GM15510 (cell line): ENCODE data around the gene TIGD3.

Source experiments
- POLR2A ChIP-seq: IDR thresholded peaks from 3 replicates; pipeline ENCODE4 v1.6.1; 2011; ENCODE audit warnings: borderline replicate concordance; ENCODE audit not compliant: insufficient read length; ENCODE audit errors: extremely low read depth

Gene TIGD3

GRCh38 chr11:65377036-65377435 is 22.5 kb downstream of the TIGD3 start:
- no peak for TF ChIP-seq POLR2A

- no peak for TF ChIP-seq POLR2A
Measured at GRCh38 chr11:65377777-65378176, 23.2 kb downstream of the TIGD3 start.

DNA sequence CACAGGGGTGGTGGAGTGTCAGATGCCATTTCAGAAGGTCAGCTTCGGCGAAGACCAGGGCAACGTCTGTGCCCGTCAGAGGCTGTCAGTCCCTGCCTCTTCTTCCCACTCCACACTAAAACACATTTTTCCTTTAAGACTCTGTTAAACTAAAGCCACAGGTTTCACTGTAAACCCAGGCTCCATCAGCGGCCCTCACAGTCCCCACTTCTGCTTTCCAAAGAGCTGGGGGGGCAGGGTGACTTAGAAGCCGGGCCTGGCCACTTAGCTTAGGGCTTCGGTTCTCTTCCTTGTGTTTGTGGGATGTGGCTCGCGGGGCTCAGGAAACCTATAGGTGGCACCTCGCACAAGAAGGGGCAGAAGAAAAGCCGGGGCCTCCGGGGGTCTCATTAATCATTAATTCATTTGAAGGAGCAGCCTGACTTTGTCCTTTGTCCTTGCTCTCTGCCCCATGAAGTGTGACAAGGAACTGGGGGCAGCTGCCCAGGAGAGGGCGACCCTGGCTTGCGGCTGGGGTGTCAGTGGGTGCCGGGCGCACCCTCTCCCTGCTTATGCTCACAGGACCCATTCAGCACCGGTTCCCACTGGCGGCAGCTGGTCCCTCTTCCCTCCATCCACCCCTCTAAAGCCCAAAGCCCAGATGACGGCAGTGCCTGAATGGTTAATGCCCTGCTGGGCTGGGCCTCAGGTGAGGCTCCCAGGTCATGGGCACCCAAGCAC is 23.8 kb downstream of the TIGD3 start:
- no peak for TF ChIP-seq POLR2A

- TF ChIP-seq POLR2A: no peak
Measured at GRCh38 chr11:65378928-65379638, 24.5 kb downstream of the TIGD3 start.

DNA sequence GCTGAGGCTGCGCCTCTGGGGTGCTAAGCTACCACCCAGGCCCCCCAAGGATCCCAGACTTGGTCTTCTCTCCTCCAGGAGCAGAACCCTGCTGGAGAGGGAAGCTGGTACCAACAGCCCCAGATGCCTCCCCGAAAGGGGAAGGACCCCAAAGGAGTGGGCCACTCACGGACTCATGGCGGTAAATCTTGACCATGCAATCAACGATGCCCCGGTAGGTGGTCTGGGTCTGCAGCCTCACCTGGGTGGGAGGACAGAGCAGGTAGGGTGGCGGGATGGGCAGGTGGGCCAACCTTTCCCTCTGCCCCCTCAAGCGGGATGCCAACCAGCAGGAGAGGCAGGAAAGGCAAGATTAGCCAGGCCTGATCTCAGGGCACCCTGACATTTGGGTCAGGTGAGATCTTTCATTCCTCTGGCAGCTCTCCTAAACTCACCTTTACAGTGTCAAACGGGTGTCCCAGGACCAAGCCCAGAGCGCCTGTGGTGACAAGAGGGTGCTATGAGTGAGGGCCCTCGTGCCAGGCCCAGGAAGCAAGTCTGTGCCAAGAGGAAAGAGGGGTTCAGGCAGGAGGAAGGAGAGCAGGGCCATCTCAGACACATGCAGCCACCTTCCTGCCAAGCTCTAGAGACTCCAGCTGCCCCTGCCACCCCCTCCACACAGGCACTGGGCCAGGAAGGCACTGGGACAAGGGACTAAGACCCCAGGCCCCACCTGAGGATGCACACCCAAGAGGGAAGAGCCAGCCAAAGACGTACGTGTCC is 25.3 kb downstream of the TIGD3 start:
- TF ChIP-seq POLR2A: no peak

- no peak for TF ChIP-seq POLR2A
Measured at GRCh38 chr11:65380460-65381119, 26.0 kb downstream of the TIGD3 start.

DNA sequence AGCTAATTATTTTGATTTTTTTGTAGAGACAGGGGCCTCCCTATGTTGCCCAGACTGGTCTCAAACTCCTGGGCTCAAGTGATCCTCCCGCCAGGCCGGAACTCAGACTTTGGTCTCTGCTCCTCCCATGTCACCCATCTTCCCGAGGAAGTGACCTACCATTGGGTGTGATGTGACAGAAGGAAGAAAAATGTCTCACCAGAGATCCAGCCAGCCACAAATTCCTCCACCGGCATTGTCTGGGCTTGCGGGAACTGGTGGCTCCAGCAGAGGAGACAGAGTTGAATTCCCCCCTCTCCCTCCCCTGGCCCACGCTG is 27.1 kb downstream of the TIGD3 start:
- no peak for TF ChIP-seq POLR2A

- TF ChIP-seq POLR2A: peak; percentile 72
Measured at GRCh38 chr11:65382033-65382803, 27.7 kb downstream of the TIGD3 start, which contains the start of gene SLC25A45. TSS of gene SLC25A45 (minus strand) at chr11:65382646. CDS start at chr11:65381951, 695 bp downstream.

- no peak for TF ChIP-seq POLR2A
Measured at GRCh38 chr11:65382804-65383368, 28.3 kb downstream of the TIGD3 start.

DNA sequence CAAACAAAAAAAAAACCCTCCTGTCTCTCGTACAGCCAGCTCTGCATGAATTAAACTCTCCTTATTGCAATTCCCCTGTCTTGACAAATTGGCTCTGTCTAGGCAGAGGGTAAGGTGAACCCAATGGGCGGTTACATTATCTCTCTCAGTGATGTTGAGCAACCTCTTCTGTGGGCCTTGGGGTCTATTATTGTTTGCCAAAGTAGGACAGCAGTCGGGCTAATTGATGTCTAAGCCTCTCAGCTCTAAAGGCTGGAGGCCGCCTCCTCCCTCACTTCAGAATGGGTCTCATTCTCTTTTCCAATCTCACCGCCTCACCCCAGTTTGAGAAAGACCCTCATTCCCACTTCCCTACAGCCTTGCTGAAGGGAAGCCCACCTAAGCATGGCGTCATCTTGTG is 29.2 kb downstream of the TIGD3 start:
- no peak for TF ChIP-seq POLR2A

- TF ChIP-seq POLR2A: no peak
Measured at GRCh38 chr11:65384301-65384889, 29.8 kb downstream of the TIGD3 start.

DNA sequence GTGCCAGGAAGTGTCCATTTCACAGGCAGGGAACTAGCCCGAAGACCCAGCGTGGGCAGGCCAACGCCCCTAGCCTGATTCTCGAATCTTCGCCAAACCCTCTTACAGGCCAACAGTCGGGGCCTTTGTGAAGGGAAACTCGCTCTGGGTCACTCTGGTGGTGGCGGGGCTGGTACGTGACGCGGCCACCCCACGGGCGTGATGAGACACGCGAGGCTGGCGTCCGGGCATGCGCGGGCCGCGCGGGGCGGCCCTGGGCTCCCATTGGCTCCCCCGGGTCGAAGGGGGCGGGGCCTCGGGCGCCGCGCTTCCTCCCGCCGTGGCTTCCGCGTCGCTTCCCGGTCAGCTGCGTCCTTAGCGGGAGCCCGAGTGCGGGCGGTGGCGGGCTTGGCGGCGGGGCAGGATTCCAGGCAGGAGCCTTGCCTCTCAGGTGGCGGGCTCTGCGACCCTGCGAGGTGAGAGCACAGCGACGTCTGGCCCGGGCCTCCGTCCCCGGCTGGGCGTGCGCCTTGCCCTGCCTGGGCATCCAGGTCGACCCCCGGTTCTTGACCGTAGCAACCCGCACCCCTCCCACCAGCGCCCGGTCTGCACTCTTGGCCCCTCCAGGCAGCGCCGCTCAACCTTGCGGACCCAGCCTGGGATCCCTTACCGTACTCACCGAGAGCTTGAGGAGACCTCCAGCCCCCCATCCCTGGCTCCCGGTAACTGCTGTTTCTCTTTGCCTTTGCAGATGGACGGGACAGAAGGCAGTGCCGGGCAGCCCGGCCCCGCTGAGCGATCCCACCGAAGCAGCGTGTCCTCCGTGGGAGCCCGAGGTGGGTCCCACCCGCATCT is 32.0 kb downstream of the TIGD3 start, which contains the start of gene FRMD8:
Gene FRMD8, plus strand, starts transcription at position 331 of the 834 bp plus-strand sequence. Its CDS starts 400 bp downstream, at position 731.
- TF ChIP-seq POLR2A: peak; percentile 84

- TF ChIP-seq POLR2A: no peak
Measured at GRCh38 chr11:65388731-65389130, 34.2 kb downstream of the TIGD3 start.

DNA sequence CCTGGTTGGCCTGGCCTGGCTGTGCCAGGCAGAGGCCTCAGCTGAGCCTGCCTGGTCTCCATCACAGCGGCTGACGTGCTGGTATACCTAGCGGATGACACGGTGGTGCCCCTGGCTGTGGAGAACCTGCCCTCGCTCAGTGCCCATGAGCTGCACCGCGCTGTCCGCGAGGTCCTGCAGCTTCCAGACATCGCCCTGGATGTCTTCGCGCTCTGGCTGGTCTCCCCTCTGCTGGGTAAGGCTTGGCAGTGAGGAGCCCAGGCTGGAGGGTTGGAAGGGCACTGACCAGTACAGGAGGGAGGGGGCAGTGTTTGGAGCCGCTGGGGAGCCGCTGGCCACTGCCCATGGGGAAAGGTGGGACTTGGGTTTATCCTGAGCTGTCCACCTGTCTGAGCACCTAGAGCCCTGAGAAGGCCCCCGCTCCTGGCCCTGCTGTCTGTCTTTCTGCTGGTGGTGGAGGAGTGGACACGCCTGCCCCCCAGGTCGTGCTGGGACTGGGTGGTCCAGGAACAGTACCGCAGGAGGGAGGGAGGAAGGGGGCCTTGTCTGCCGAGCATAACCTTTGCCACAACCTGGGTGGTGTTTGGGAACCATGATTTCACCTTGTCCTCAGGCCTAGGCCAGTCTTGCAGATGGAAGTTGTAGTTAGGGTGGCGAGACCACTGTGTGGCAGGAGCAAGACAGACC is 34.9 kb downstream of the TIGD3 start:
- TF ChIP-seq POLR2A: no peak
